Measurements from ENCODE around the gene MFN2.

Gene MFN2

DNA sequence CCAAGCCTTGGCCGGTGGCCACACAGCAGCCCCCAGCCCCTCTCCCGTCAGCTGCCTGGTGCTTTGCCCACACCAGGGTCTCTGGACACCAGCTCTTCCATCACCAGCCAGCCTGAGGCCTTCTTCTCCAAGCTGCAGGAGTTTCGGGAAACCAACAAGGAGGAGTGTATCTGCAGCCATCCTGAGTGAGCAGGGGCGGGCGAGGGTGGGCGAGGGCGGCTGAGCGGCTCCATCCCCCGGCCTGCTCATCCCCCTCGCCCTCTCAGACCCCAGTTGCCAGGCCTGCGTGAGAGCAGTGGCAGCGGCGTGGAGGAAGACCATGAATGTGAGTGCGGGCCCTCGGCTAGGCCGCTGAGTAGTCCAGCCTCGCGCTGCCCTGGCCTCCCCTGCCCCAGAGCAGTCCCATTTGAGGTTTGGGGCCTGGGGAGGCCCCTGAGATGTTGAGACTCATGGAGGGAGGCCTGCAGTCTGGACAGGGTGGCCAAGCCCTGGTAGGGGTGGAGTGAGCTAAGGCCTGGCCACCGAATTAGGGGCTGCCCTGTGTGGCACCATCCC lies 48.8 kb downstream of the MFN2 start:
- Histone ChIP-seq H3K27me3 (replicated peaks; ENCODE audit: insufficient read depth, low read length) (no peaks in the 10 kb centered on the region), H3K9me2 (replicated peaks; ENCODE audit: insufficient read depth, low read length) (no peaks in the 10 kb centered on the region), H3K4me2 (ENCODE audit: low read depth, low read length) (no peak overlapping the region), H3F3A (ENCODE audit: insufficient read depth, low read length) (no peaks in the 10 kb centered on the region), H3K79me2 (ENCODE audit: low read length) (no peaks in the 10 kb centered on the region), H3K4me1 (ENCODE audit: low read length) (no peaks in the 10 kb centered on the region), H2AFZ (ENCODE audit: low read length) (no peak overlapping the region), H3K36me3 (replicated peaks; ENCODE audit: insufficient read depth, low read length) (no peaks in the 10 kb centered on the region), H4K20me1 (ENCODE audit: insufficient read depth, low read length) (no peaks in the 10 kb centered on the region), H3K27ac (ENCODE audit: low read length) (no peak overlapping the region), H3K4me3 (ENCODE audit: low read length) (no peak overlapping the region), H3K9me3 (replicated peaks; ENCODE audit: insufficient read depth, low read length) (no peaks in the 10 kb centered on the region), H3K9ac (ENCODE audit: low read length) (no peak overlapping the region)
- TF ChIP-seq, protein P1, sequence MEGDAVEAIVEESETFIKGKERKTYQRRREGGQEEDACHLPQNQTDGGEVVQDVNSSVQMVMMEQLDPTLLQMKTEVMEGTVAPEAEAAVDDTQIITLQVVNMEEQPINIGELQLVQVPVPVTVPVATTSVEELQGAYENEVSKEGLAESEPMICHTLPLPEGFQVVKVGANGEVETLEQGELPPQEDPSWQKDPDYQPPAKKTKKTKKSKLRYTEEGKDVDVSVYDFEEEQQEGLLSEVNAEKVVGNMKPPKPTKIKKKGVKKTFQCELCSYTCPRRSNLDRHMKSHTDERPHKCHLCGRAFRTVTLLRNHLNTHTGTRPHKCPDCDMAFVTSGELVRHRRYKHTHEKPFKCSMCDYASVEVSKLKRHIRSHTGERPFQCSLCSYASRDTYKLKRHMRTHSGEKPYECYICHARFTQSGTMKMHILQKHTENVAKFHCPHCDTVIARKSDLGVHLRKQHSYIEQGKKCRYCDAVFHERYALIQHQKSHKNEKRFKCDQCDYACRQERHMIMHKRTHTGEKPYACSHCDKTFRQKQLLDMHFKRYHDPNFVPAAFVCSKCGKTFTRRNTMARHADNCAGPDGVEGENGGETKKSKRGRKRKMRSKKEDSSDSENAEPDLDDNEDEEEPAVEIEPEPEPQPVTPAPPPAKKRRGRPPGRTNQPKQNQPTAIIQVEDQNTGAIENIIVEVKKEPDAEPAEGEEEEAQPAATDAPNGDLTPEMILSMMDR (IDR thresholded peaks at IDR 0.05; ENCODE audit: low read length), result no peak
- no peak for TF ChIP-seq EZH2phosphoT487 (IDR thresholded peaks at IDR 0.05; ENCODE audit: low read length)
- no peak for DNase-seq

DNA sequence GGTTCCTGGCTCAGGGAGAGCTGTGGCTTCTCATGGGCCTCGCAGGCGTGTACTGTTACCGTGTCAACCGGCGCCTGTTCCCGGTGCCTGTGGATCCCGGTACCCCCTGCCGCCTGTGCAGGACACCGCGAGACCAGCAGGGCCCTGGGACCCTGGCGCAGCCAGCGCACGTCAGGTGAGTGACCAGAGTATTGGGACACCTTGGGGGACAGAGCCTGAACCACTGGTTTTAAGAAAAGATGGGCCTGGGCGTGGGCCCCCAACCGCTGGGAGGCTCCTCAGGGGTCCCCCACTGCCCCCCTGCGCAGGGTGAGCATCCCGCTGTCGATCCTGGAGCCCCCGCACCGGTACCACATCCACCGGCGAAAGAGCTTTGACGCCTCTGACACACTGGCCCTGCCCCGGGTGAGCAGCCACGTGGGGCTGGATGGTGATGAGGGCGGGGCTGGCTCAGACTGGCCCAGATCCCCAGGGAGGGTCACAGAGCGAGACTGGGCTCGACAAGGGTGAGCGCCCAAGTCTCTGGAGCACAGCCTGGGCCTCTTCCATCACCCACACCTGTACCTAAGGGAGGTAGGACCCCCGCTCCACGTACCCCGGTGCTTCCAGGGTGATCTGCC lies 49.6 kb downstream of the MFN2 start:
- Histone ChIP-seq H3K27ac (ENCODE audit: low read length) (no peak overlapping the region), H3K9me3 (replicated peaks; ENCODE audit: insufficient read depth, low read length) (no peaks in the 10 kb centered on the region), H3K4me3 (ENCODE audit: low read length) (no peak overlapping the region), H3K9me2 (replicated peaks; ENCODE audit: insufficient read depth, low read length) (no peaks in the 10 kb centered on the region), H3K4me2 (ENCODE audit: low read depth, low read length) (no peak overlapping the region), H3K79me2 (ENCODE audit: low read length) (no peaks in the 10 kb centered on the region), H3K9ac (ENCODE audit: low read length) (no peak overlapping the region), H3K27me3 (replicated peaks; ENCODE audit: insufficient read depth, low read length) (no peaks in the 10 kb centered on the region), H2AFZ (ENCODE audit: low read length) (no peak overlapping the region), H3F3A (ENCODE audit: insufficient read depth, low read length) (no peaks in the 10 kb centered on the region), H3K36me3 (replicated peaks; ENCODE audit: insufficient read depth, low read length) (no peaks in the 10 kb centered on the region), H4K20me1 (ENCODE audit: insufficient read depth, low read length) (no peaks in the 10 kb centered on the region), H3K4me1 (ENCODE audit: low read length) (no peaks in the 10 kb centered on the region)
- DNase-seq, result no peak
- TF ChIP-seq EZH2phosphoT487 (IDR thresholded peaks at IDR 0.05; ENCODE audit: low read length) (no peak), EZH2 (optimal IDR thresholded peaks at IDR 0.05; ENCODE audit: low read depth, low read length) (no peak)
- TF ChIP-seq, protein P1 (IDR thresholded peaks at IDR 0.05; ENCODE audit: low read length), result no peak

DNA sequence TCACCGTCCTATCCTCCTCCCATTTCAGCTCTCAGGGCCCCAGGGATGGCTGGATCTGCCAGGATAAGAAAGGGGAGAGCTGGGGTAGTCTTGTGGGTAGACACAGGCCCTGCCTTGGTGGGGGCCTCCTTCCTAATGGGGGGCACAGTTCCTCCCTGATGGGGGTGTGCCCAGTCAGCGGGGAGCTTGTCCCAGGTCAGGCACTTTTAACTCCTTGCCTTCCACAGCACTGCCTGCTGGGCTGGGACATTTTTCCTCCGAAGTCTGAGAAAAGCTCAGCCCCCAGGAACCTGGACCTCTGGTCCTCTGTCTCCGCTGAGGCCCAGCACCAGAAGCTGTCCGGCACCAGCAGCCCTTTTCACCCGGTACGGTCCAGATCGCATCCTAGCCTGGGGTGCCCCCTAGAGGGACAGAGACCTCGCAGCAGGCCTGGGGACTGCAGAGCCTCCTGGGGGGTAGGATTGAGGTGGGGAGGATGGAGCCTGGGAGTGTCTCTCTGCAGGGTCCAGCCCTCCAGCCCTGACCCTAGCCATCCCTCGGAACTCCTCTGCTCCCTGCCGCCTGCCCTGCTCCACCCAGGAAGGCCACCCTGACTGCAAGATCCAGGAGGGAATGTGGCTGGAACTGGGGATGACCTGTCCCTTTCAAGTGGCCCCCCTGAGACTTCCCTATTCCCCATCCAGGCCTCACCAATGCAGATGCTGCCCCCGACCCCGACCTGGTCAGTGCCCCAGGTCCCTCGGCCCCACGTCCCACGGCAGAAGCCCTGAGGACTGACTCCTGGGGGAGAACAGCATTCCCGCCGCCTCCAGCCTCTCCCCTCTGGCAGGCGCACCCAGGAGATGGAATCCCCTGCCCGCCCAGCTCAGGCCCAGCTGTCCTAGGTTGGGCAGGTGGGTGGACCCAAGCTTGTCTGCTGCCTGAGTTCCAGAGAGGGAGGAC lies 51.1 kb downstream of the MFN2 start:
- no peaks in the 10 kb centered on the region for H3K79me2 ChIP-seq (ENCODE audit: low read length)
- no peaks in the 10 kb centered on the region for H3K27me3 ChIP-seq (replicated peaks; ENCODE audit: insufficient read depth, low read length)
- no peak for TF ChIP-seq EZH2 (optimal IDR thresholded peaks at IDR 0.05; ENCODE audit: low read depth, low read length)
- TF ChIP-seq, protein P1 (IDR thresholded peaks at IDR 0.05; ENCODE audit: low read length), result peak; percentile 48
- H4K20me1 ChIP-seq (ENCODE audit: insufficient read depth, low read length), result no peaks in the 10 kb centered on the region
- no peaks in the 10 kb centered on the region for H3K9me3 ChIP-seq (replicated peaks; ENCODE audit: insufficient read depth, low read length)
- peak; percentile 23 for DNase-seq
- no peak overlapping the region for H3K27ac ChIP-seq (ENCODE audit: low read length)
- no peaks in the 10 kb centered on the region for H3K36me3 ChIP-seq (replicated peaks; ENCODE audit: insufficient read depth, low read length)
- no peak overlapping the region for H3K4me2 ChIP-seq (ENCODE audit: low read depth, low read length)
- no peaks in the 10 kb centered on the region for H3K4me1 ChIP-seq (ENCODE audit: low read length)
- no peak overlapping the region for H2AFZ ChIP-seq (ENCODE audit: low read length)
- H3K9me2 ChIP-seq (replicated peaks; ENCODE audit: insufficient read depth, low read length), result no peaks in the 10 kb centered on the region
- no peak overlapping the region for H3K9ac ChIP-seq (ENCODE audit: low read length)
- no peak overlapping the region for H3K4me3 ChIP-seq (ENCODE audit: low read length)
- H3F3A ChIP-seq (ENCODE audit: insufficient read depth, low read length), result no peaks in the 10 kb centered on the region
